Measurements from ENCODE around the gene AKAP11. TPM values are rescaled to one million over a fixed set of nuclear protein-coding genes. Genes with fewer than 3 reads are reported as not detected.

Gene AKAP11
- total and polyA plus RNA-seq, 2 of the 4 experiments (the other 2 are of a cell fraction), result 8.0 to 19.7 TPM

DNA sequence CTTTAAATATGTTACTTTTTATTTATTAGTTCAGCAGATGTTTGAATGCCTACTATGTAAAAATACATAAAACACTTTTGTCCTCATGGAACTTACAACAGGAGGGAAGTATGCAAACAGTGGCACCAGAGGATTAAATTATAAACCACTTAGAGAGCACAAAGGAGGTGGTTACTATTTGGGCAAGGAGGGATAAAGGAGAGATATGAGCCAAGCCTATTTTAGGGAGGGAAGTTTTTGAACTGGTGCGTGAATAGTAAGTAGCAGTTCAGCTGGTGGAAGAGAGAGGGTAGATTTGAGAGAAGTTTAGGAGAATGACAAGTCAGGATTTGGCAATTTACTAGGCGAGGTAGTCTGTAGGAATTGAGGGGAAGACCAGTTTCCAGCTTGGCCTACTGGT lies 8.6 kb downstream of the AKAP11 start:
- Histone ChIP-seq H2BK15ac (ENCODE audit: low read depth, low read length) (no peak overlapping the region), H3K4ac (ENCODE audit: low read depth, low read length) (no peak overlapping the region), H2AK9ac (replicated peaks; ENCODE audit: low read depth, low read length, poor library complexity) (no peak overlapping the region), H3K9ac (ENCODE audit: low read depth, low read length) (no peak overlapping the region), H4K20me1 (ENCODE audit: insufficient read depth, low read length) (peaks cover 10% of the 10 kb centered on the region; the same call in 1 of the 2 replicates), H3K23ac (ENCODE audit: low read depth, low read length) (no peak overlapping the region), H4K5ac (ENCODE audit: low read depth, low read length) (no peak overlapping the region), H3K18ac (ENCODE audit: low read depth, low read length) (no peak overlapping the region), H4K8ac (ENCODE audit: low read depth in 2 of 2, low read length in 2 of 2) (no peak overlapping the region), H2AK5ac (ENCODE audit: low read depth, low read length) (no peak overlapping the region), H3K4me3 (ENCODE audit: insufficient read depth, low read depth, low read length) (no peak overlapping the region), H3K79me1 (ENCODE audit: low read depth in 1 of 2, low read length in 2 of 2) (peaks cover 22 to 52% of the 10 kb centered on the region in 2 experiments), H3K9me1 (ENCODE audit: insufficient read depth, low read length) (peaks cover 7% of the 10 kb centered on the region), H3K9me3 (ENCODE audit: control insufficient read depth, insufficient read depth, low read length) (no peaks in the 10 kb centered on the region), H3K56ac (ENCODE audit: extremely low read depth, insufficient read depth, low read length) (no peak overlapping the region), H3K4me1 (ENCODE audit: control insufficient read depth, insufficient read depth, low read length) (peaks cover 3% of the 10 kb centered on the region; the same call in 1 of the 2 replicates), H3K27me3 (ENCODE audit: control insufficient read depth, insufficient read depth, low read length) (no peaks in the 10 kb centered on the region), H3K14ac (replicated peaks; ENCODE audit: low read depth, low read length) (no peak overlapping the region), H3K27ac (ENCODE audit: insufficient read depth, low read length) (no peak overlapping the region), H2BK20ac (ENCODE audit: low read depth, low read length) (no peak overlapping the region), H3K4me2 (ENCODE audit: low read depth, low read length) (no peak overlapping the region), H2BK5ac (ENCODE audit: low read depth, low read length, poor library complexity, severe bottlenecking) (no peak overlapping the region), H4K91ac (ENCODE audit: insufficient read depth, low read depth, low read length) (no peak overlapping the region), H2AFZ (replicated peaks; ENCODE audit: low read length, poor library complexity) (no peak overlapping the region), H2BK120ac (ENCODE audit: low read depth, low read length) (no peak overlapping the region), H3K36me3 (ENCODE audit: control insufficient read depth, insufficient read depth, low read length) (no peaks in the 10 kb centered on the region)
- ATAC-seq (ENCODE audit: low read depth), result no peak
- BruUV-seq (replicated peaks), result no TSS peak
- no peak for DNase-seq
- intact Hi-C loops (cut with micrococcal nuclease) (no loop called here), dilution Hi-C loops (cut with HindIII; ENCODE audit: low sequenced_read_pairs, unreplicated experiment) (no loop called here), in situ Hi-C loops (cut with MboI; ENCODE audit: low sequenced_read_pairs) (no loop called here)
- WGBS, 2 experiments (ENCODE audit: extremely low coverage in 2 of 2, insufficient read length in 1 of 2), result 100% methylated on average over 1 to 2 of the region's 2 CpGs
- ChIA-PET POLR2A (ENCODE audit: unreplicated experiment) (no interaction called here), CTCF (no interaction called here)
- TF ChIP-seq CEBPB (IDR thresholded peaks at IDR 0.05; ENCODE audit: low read depth, low read length), result no peak
- no peak for TF ChIP-seq MAZ (IDR thresholded peaks at IDR 0.05; ENCODE audit: borderline replicate concordance, low read depth, low read length)
- TF ChIP-seq CHD1 (IDR thresholded peaks at IDR 0.05; ENCODE audit: low read depth, low read length), result no peak
- TF ChIP-seq MXI1 (IDR thresholded peaks at IDR 0.05; ENCODE audit: borderline replicate concordance, low read depth, low read length), result no peak
- no peak for TF ChIP-seq BHLHE40 (IDR thresholded peaks at IDR 0.05; ENCODE audit: low read depth, low read length)
- TF ChIP-seq RFX5 (IDR thresholded peaks at IDR 0.05; ENCODE audit: low read depth, low read length), result no peak
- no peak for TF ChIP-seq NFE2L2 (IDR thresholded peaks at IDR 0.05; ENCODE audit: low read depth, low read length)
- no peak for TF ChIP-seq SMC3 (IDR thresholded peaks at IDR 0.05; ENCODE audit: low read depth, low read length)
- no peak for TF ChIP-seq RCOR1 (IDR thresholded peaks at IDR 0.05; ENCODE audit: insufficient replicate concordance, low read length)
- no peak for TF ChIP-seq MAFK (IDR thresholded peaks at IDR 0.05; ENCODE audit: low read depth, low read length)
- TF ChIP-seq, protein P1, sequence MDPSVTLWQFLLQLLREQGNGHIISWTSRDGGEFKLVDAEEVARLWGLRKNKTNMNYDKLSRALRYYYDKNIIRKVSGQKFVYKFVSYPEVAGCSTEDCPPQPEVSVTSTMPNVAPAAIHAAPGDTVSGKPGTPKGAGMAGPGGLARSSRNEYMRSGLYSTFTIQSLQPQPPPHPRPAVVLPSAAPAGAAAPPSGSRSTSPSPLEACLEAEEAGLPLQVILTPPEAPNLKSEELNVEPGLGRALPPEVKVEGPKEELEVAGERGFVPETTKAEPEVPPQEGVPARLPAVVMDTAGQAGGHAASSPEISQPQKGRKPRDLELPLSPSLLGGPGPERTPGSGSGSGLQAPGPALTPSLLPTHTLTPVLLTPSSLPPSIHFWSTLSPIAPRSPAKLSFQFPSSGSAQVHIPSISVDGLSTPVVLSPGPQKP (IDR thresholded peaks at IDR 0.05; ENCODE audit: borderline replicate concordance, low read depth, low read length), result no peak
- TF ChIP-seq RAD21 (IDR thresholded peaks at IDR 0.05; ENCODE audit: low read length), result no peak
- TF ChIP-seq, protein P2, sequence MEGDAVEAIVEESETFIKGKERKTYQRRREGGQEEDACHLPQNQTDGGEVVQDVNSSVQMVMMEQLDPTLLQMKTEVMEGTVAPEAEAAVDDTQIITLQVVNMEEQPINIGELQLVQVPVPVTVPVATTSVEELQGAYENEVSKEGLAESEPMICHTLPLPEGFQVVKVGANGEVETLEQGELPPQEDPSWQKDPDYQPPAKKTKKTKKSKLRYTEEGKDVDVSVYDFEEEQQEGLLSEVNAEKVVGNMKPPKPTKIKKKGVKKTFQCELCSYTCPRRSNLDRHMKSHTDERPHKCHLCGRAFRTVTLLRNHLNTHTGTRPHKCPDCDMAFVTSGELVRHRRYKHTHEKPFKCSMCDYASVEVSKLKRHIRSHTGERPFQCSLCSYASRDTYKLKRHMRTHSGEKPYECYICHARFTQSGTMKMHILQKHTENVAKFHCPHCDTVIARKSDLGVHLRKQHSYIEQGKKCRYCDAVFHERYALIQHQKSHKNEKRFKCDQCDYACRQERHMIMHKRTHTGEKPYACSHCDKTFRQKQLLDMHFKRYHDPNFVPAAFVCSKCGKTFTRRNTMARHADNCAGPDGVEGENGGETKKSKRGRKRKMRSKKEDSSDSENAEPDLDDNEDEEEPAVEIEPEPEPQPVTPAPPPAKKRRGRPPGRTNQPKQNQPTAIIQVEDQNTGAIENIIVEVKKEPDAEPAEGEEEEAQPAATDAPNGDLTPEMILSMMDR (conservative IDR thresholded peaks at IDR 0.05; ENCODE audit: low read depth, low read length), result no peak
- TF ChIP-seq FOS (IDR thresholded peaks at IDR 0.05; ENCODE audit: low read depth, low read length), result no peak
- TF ChIP-seq, protein P3, sequence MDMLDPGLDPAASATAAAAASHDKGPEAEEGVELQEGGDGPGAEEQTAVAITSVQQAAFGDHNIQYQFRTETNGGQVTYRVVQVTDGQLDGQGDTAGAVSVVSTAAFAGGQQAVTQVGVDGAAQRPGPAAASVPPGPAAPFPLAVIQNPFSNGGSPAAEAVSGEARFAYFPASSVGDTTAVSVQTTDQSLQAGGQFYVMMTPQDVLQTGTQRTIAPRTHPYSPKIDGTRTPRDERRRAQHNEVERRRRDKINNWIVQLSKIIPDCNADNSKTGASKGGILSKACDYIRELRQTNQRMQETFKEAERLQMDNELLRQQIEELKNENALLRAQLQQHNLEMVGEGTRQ (IDR thresholded peaks at IDR 0.05; ENCODE audit: low read depth, low read length), result no peak
- no peak for TF ChIP-seq POLR2A (IDR thresholded peaks at IDR 0.05; ENCODE audit: low read depth, low read length)

All from IMR-90 (cell line).